Endothelial cell of hepatic sinusoid (primary cell): ENCODE data around the gene ACTN3.
"Not testable (repeated sequence)": the region's sequence is repeated elsewhere in the genome, so short reads cannot be mapped to it uniquely, and the experiment has no call there.

Experiments
- in situ Hi-C: cut with HindIII; loops from 2 replicates; pipeline ENCODE4 v1.10.0; 2017; ENCODE audit warnings: low sequenced_read_pairs

ACTN3 gene

GRCh38 chr11:66562907-66563583 lies 16.3 kb downstream of the ACTN3 start:
- in situ Hi-C loops = no loop called here

- in situ Hi-C loops = no loop called here
Observed at GRCh38 chr11:66563832-66564231, 17.1 kb downstream of the ACTN3 start.

- in situ Hi-C loops = no loop called here
Observed at GRCh38 chr11:66564538-66564937, 17.8 kb downstream of the ACTN3 start.

- in situ Hi-C loops = no loop called here
Observed at GRCh38 chr11:66564984-66565383, 18.3 kb downstream of the ACTN3 start.

GRCh38 chr11:66566221-66566620 lies 19.5 kb downstream of the ACTN3 start:
- in situ Hi-C loops = no loop called here

GRCh38 chr11:66567787-66568123 lies 21.1 kb downstream of the ACTN3 start:
- in situ Hi-C loops = no loop called here

- in situ Hi-C loops = no loop called here
Observed at GRCh38 chr11:66568124-66568916, 21.6 kb downstream of the ACTN3 start, which contains the start of gene CTSF. CTSF (minus strand) TSS chr11:66568606; CDS start chr11:66568486, 120 bp downstream.

GRCh38 chr11:66569076-66569475 lies 22.4 kb downstream of the ACTN3 start:
- in situ Hi-C loops = no loop called here

GRCh38 chr11:66570079-66570849 lies 23.6 kb downstream of the ACTN3 start:
- in situ Hi-C loops = no loop called here

- in situ Hi-C loops = no loop called here
Observed at GRCh38 chr11:66570850-66571180, 24.1 kb downstream of the ACTN3 start.

GRCh38 chr11:66579017-66579606 lies 32.4 kb downstream of the ACTN3 start:
- in situ Hi-C loops = no loop called here

- in situ Hi-C loops = no loop called here
Observed at GRCh38 chr11:66580803-66581202, 34.1 kb downstream of the ACTN3 start.

GRCh38 chr11:66581261-66581660 lies 34.6 kb downstream of the ACTN3 start:
- in situ Hi-C loops = no loop called here

- in situ Hi-C loops = not testable (repeated sequence)
Observed at GRCh38 chr11:66582565-66583147, 36.0 kb downstream of the ACTN3 start.

GRCh38 chr11:66585447-66585846 lies 38.7 kb downstream of the ACTN3 start:
- in situ Hi-C loops = not testable (repeated sequence)

GRCh38 chr11:66586136-66586535 lies 39.4 kb downstream of the ACTN3 start:
- in situ Hi-C loops = no loop called here

GRCh38 chr11:66589315-66589714 lies 42.6 kb downstream of the ACTN3 start:
- in situ Hi-C loops = not testable (repeated sequence)

GRCh38 chr11:66589996-66590675 lies 43.4 kb downstream of the ACTN3 start:
- in situ Hi-C loops = no loop called here

GRCh38 chr11:66591175-66591574 lies 44.5 kb downstream of the ACTN3 start:
- in situ Hi-C loops = no loop called here
